Lower leg skin (tissue), 4 donors: ENCODE measurements around the gene ROR1. TPM values are rescaled to one million over a fixed set of nuclear protein-coding genes. Genes with fewer than 3 reads are reported as not detected.

ENCODE experiments used
- DNase-seq, 2 donors: peaks; one replicate each; pipeline ENCODE4 v3.0.0-alpha.2; 2019; ENCODE audit warnings: low spot score in 2 of 2
- H3K4me3 ChIP-seq: fragments of 200-600 bp; sonication (generic); 2 replicates; pipeline ENCODE4 v1.5.1; 2017; ENCODE audit warnings: mild to moderate bottlenecking, low read depth; ENCODE audit not compliant: poor library complexity, severe bottlenecking
- POLR2A ChIP-seq, 2 donors: fragments of 450-650 bp; IDR thresholded peaks; one replicate each; pipeline ENCODE4 v1.6.1; 2016 to 2017; ENCODE audit warnings: antibody characterized with exemption in 2 of 2, mild to moderate bottlenecking in 1 of 2, moderate library complexity in 1 of 2
- WGBS, 2 donors: methylation state at CpG; one replicate each; pipeline ENCODE4 v1.1.5; 2018; 5-methylcytosine and 5-hydroxymethylcytosine counted together
- intact Hi-C: fragments of 100-400 bp; cut with DNase I; formaldehyde crosslinking; loops from one replicate; pipeline ENCODE4 v1.15.0; 2023; ENCODE audit warnings: low total_unique reads
- total RNA-seq, 4 donors: library from RNA; depleted of rRNA; stranded (reverse); fragments of >200 nt; gene quantifications; one replicate each; pipeline ENCODE4 v1.1.0, GENCODE V29; 2016
- TF ChIP-seq, protein P1 (sequence below), 3 donors: fragments of 450-650 bp; IDR thresholded peaks; one replicate each; pipeline ENCODE4 v1.5.1; 2016; ENCODE audit warnings: antibody characterized with exemption in 3 of 3, mild to moderate bottlenecking in 3 of 3, moderate library complexity in 2 of 3

ROR1 gene
- total RNA-seq, 4 donors from 2014 or later = 12.9 to 28.6 (median 22.5) TPM

DNA sequence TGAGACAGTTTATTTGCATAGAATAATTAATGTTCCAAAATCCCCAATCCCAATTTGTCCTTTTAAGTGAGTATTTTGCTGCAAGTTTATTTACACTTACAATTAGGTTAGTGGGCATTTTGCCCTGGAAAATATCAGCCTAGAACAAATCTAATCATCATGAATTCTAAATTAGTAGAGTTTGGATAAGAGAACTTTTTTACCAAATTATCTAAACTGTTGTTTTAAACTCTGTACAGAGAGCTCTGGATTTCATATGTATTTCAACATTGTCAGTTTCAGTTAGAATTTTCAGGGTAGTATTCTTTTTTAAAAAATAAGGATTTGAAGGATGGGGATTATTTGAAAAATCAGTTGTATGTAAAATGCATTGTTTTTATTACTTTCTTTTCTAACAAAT, 401.8 kb downstream of the ROR1 start:
- no peak overlapping the region for H3K4me3 ChIP-seq
- no peak for TF ChIP-seq POLR2A (IDR thresholded peaks at IDR 0.05)
- TF ChIP-seq, protein P1, sequence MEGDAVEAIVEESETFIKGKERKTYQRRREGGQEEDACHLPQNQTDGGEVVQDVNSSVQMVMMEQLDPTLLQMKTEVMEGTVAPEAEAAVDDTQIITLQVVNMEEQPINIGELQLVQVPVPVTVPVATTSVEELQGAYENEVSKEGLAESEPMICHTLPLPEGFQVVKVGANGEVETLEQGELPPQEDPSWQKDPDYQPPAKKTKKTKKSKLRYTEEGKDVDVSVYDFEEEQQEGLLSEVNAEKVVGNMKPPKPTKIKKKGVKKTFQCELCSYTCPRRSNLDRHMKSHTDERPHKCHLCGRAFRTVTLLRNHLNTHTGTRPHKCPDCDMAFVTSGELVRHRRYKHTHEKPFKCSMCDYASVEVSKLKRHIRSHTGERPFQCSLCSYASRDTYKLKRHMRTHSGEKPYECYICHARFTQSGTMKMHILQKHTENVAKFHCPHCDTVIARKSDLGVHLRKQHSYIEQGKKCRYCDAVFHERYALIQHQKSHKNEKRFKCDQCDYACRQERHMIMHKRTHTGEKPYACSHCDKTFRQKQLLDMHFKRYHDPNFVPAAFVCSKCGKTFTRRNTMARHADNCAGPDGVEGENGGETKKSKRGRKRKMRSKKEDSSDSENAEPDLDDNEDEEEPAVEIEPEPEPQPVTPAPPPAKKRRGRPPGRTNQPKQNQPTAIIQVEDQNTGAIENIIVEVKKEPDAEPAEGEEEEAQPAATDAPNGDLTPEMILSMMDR (IDR thresholded peaks at IDR 0.05) = no peak
- intact Hi-C loops = no loop called here
- DNase-seq = no peak

GRCh38 chr1:64176659-64177058, 402.8 kb downstream of the ROR1 start:
- TF ChIP-seq, protein P1 (IDR thresholded peaks at IDR 0.05) = no peak
- no peak for TF ChIP-seq POLR2A (IDR thresholded peaks at IDR 0.05)
- intact Hi-C loops = no loop called here
- 88 to 89% methylated on average over 3 of the region's 3 CpGs for WGBS, 2 donors
- no peak overlapping the region for H3K4me3 ChIP-seq
- no peak for DNase-seq

GRCh38 chr1:64179588-64179987, 405.8 kb downstream of the ROR1 start:
- no peak overlapping the region for H3K4me3 ChIP-seq
- WGBS, 2 donors = 83 to 90% methylated on average over 4 of the region's 4 CpGs
- TF ChIP-seq, protein P1 (IDR thresholded peaks at IDR 0.05) = no peak

DNA sequence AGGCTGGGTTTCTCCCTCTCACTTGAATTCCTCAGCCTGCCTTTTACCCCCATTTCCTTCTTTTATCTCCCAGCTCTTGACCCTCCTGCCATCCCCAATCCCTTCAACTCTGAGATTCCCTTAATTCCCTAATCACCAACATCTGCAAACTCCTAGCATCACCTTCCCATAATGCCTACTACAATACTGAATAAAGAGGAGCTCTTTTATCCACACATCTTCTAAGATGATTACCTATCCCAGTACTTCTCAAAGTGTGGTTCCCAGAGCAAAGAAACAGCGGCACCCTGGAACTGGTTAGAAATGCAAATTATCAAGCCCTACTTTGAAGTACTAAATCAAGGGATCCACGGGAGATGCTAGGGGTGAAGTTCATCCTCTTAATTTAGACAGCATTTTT, 408.4 kb downstream of the ROR1 start:
- no peak overlapping the region for H3K4me3 ChIP-seq
- intact Hi-C loops = no loop called here
- TF ChIP-seq, protein P1 (IDR thresholded peaks at IDR 0.05) = no peak
- no peak for TF ChIP-seq POLR2A (IDR thresholded peaks at IDR 0.05)
- 89 to 90% methylated on average over 2 of the region's 2 CpGs for WGBS, 2 donors
- no peak for DNase-seq

More at GRCh38 chr1:64179588-64179987, 405.8 kb downstream of the ROR1 start:
- intact Hi-C loops = no loop called here
- DNase-seq = no peak

DNA sequence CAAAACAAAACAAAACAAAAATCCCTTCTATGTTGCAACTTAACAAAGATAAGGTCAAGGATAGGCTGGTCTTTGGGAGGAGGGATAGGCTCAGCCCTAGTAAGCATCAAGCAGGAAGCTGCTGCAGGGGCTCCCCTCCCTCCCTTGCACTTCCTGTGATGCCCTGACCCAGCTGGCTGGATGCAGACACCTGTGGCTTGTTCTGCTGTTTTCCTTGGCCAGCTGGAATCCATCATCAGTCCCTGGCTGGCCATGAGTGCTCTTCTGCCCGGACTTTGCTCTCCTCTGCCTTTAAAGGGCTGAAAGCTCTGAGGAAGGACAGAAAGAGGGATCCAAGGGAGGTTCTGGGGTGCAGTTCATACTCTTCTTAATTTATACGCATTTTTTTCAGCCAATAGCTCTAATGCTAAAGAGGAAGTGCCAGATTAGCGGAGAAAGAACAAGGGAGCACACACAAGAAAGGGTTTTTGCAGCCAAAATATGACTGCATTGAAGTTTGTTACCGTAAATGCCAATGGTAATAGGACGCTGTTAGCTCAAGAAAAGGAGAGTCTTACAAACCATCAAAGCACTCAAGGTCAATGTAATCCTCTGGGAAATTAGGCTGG, 409.7 kb downstream of the ROR1 start:
- TF ChIP-seq, protein P1 (IDR thresholded peaks at IDR 0.05) = no peak
- no peak for TF ChIP-seq POLR2A (IDR thresholded peaks at IDR 0.05)
- intact Hi-C loops = no loop called here
- 56 to 66% methylated on average over 5 of the region's 5 CpGs for WGBS, 2 donors
- no peak overlapping the region for H3K4me3 ChIP-seq
- DNase-seq = no peak

DNA sequence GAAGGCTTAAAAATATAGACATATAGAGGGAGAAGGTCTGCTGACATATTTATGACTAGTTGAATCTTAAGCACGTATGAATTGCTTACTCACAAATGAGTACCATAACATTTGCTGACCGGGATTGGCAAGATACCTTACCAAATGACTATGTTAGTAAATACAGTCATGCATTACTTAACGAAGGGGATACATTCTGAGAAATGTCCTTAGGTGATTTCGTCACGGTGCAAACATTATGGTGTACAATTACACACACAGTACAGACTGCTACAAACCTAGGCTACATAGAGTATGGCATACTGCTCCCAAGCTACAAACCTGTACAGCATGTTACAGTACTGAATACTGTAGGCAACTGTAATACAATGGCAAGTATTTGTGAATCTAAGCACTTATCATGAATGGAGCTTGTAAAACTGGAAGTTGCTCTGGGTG, 410.2 kb downstream of the ROR1 start:
- no peak for DNase-seq
- WGBS, 2 donors = 57 to 58% methylated on average over 5 of the region's 5 CpGs
- TF ChIP-seq, protein P1 (IDR thresholded peaks at IDR 0.05) = no peak
- TF ChIP-seq POLR2A (IDR thresholded peaks at IDR 0.05) = no peak
- intact Hi-C loops = no loop called here
- H3K4me3 ChIP-seq = no peak overlapping the region
